Endothelial cell of umbilical vein (primary cell): ENCODE measurements around the gene MUC4.

Experiments used
- EZH2 ChIP-seq: IDR thresholded peaks from 2 replicates; pipeline ENCODE4 v1.6.1; 2012; ENCODE audit warnings: borderline replicate concordance, low read depth, mild to moderate bottlenecking, moderate library complexity, low read length, inconsistent platforms; ENCODE audit not compliant: severe bottlenecking
- FOS ChIP-seq: IDR thresholded peaks from 2 replicates; pipeline ENCODE4 v1.6.1; 2011; ENCODE audit warnings: mild to moderate bottlenecking, low read length, moderate library complexity, borderline replicate concordance; ENCODE audit not compliant: insufficient read depth
- JUN ChIP-seq: IDR thresholded peaks from 2 replicates; pipeline ENCODE4 v1.6.1; 2011; ENCODE audit warnings: borderline replicate concordance, low read depth; ENCODE audit not compliant: insufficient read length, insufficient read depth
- POLR2A ChIP-seq: IDR thresholded peaks from 2 replicates; pipeline ENCODE4 v1.6.1; 2012; ENCODE audit warnings: low read depth, mild to moderate bottlenecking, control low read depth, low read length
- POLR2AphosphoS5 ChIP-seq: IDR thresholded peaks from 2 replicates; pipeline ENCODE4 v1.6.1; 2012; ENCODE audit warnings: low read depth, mild to moderate bottlenecking, control low read depth, low read length, moderate library complexity; ENCODE audit not compliant: insufficient read depth
- TF ChIP-seq, protein P1 (sequence below), 2 donors: IDR thresholded peaks; 1 replicate in 1 of 2; 2 replicates in 1 of 2; pipeline ENCODE4 v1.5.1; 2011; ENCODE audit warnings: low read length in 2 of 2, mild to moderate bottlenecking in 2 of 2, moderate library complexity in 2 of 2, control low read depth in 1 of 2, inconsistent platforms in 1 of 2, low read depth in 1 of 2; ENCODE audit not compliant: insufficient read depth in 1 of 2; ENCODE audit errors: extremely low read depth in 1 of 2

- TF ChIP-seq, protein P1, sequence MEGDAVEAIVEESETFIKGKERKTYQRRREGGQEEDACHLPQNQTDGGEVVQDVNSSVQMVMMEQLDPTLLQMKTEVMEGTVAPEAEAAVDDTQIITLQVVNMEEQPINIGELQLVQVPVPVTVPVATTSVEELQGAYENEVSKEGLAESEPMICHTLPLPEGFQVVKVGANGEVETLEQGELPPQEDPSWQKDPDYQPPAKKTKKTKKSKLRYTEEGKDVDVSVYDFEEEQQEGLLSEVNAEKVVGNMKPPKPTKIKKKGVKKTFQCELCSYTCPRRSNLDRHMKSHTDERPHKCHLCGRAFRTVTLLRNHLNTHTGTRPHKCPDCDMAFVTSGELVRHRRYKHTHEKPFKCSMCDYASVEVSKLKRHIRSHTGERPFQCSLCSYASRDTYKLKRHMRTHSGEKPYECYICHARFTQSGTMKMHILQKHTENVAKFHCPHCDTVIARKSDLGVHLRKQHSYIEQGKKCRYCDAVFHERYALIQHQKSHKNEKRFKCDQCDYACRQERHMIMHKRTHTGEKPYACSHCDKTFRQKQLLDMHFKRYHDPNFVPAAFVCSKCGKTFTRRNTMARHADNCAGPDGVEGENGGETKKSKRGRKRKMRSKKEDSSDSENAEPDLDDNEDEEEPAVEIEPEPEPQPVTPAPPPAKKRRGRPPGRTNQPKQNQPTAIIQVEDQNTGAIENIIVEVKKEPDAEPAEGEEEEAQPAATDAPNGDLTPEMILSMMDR (IDR thresholded peaks at IDR 0.05; ENCODE audit: extremely low read depth in 1 of 2, insufficient read depth in 1 of 2, low read depth in 1 of 2, low read length in 2 of 2): no peak
- TF ChIP-seq EZH2: no peak
- no peak for TF ChIP-seq POLR2AphosphoS5
- no peak for TF ChIP-seq POLR2A
- no peak for TF ChIP-seq FOS
- no peak for TF ChIP-seq JUN
Observed at GRCh38 chr3:195818301-195818700, 6.6 kb upstream of the MUC4 start.
